CD14-positive monocyte (primary cell): Measurements from ENCODE around the gene ZNF638. TPM values are rescaled to one million over a fixed set of nuclear protein-coding genes. Genes with fewer than 3 reads are reported as not detected.

Experiments used
- DNase-seq, 3 donors: peaks; one replicate each; pipeline ENCODE4 v3.0.0-alpha.2; 2011 to 2022
- H2AFZ ChIP-seq: 2 replicates; pipeline ENCODE4 v1.6.0; 2012; ENCODE audit warnings: mild to moderate bottlenecking, low read depth, low read length, inconsistent platforms; ENCODE audit not compliant: insufficient read depth, poor library complexity, severe bottlenecking
- H3K27ac ChIP-seq, 2 donors: 1 replicate in 1 of 2; 2 replicates in 1 of 2; pipeline ENCODE4 v1.5.1; 2012 to 2013; ENCODE audit warnings: low read length in 2 of 2, control low read depth in 1 of 2, inconsistent platforms in 1 of 2, low read depth in 1 of 2, mild to moderate bottlenecking in 1 of 2
- H3K27me3 ChIP-seq, 2 donors: one replicate each; pipeline versions ENCODE4 v1.6.0 to v1.6.1; 2011 to 2013; ENCODE audit warnings: low read length in 2 of 2; ENCODE audit not compliant: control insufficient read depth in 2 of 2, insufficient read depth in 2 of 2
- H3K36me3 ChIP-seq, 2 donors: replicated peaks in 1 of 2; 1 replicate in 1 of 2; 2 replicates in 1 of 2; pipeline versions ENCODE4 v1.5.1 to v1.6.1; 2012 to 2013; ENCODE audit warnings: low read length in 2 of 2, control low read depth in 1 of 2, inconsistent platforms in 1 of 2, mild to moderate bottlenecking in 1 of 2; ENCODE audit not compliant: insufficient read depth in 2 of 2, control insufficient read depth in 1 of 2
- H3K4me1 ChIP-seq, 2 donors: 1 replicate in 1 of 2; 2 replicates in 1 of 2; pipeline versions ENCODE4 v1.5.1 to v1.6.1; 2012 to 2013; ENCODE audit warnings: low read length in 2 of 2, control low read depth in 1 of 2, inconsistent platforms in 1 of 2, mild to moderate bottlenecking in 1 of 2, moderate library complexity in 1 of 2; ENCODE audit not compliant: insufficient read depth in 2 of 2, control insufficient read depth in 1 of 2
- H3K4me2 ChIP-seq: replicated peaks from 2 replicates; pipeline ENCODE3; 2012; ENCODE audit warnings: low read length, moderate library complexity, mild to moderate bottlenecking; ENCODE audit not compliant: poor library complexity, severe bottlenecking; ENCODE audit errors: extremely low read depth
- H3K4me3 ChIP-seq, 3 experiments: fragments of 200-600 bp in 1 of 3; sonication (generic) in 1 of 3; replicated peaks in 1 of 3; 1 replicate in 2 of 3; 2 replicates in 1 of 3; pipeline ENCODE4 v1.5.1; 2011 to 2013; ENCODE audit warnings: low read length in 3 of 3, mild to moderate bottlenecking in 3 of 3, control low read depth in 2 of 3, low read depth in 2 of 3, inconsistent platforms in 1 of 3, moderate library complexity in 1 of 3
- H3K79me2 ChIP-seq: 2 replicates; pipeline ENCODE4 v1.6.0; 2012; ENCODE audit warnings: mild to moderate bottlenecking, control low read depth, inconsistent platforms, low read length, moderate library complexity; ENCODE audit not compliant: insufficient read depth
- H3K9ac ChIP-seq: 2 replicates; pipeline ENCODE4 v1.6.0; 2017; ENCODE audit warnings: low read length, mild to moderate bottlenecking; ENCODE audit not compliant: insufficient read depth, poor library complexity, severe bottlenecking
- H3K9me3 ChIP-seq, 2 donors: replicated peaks in 1 of 2; 1 replicate in 1 of 2; 2 replicates in 1 of 2; pipeline versions ENCODE4 v1.5.1 to v1.6.1; 2012 to 2013; ENCODE audit warnings: low read length in 2 of 2, control low read depth in 1 of 2; ENCODE audit not compliant: control insufficient read depth in 1 of 2, insufficient read depth in 1 of 2
- H4K20me1 ChIP-seq: 2 replicates; pipeline ENCODE4 v1.6.0; 2012; ENCODE audit warnings: mild to moderate bottlenecking, low read length, control low read depth, moderate library complexity; ENCODE audit not compliant: insufficient read depth
- H3K27ac Mint-ChIP-seq, 7 donors: one replicate each; pipeline ENCODE4 v1.8.0; 2020; ENCODE audit warnings: mild to moderate bottlenecking in 7 of 7, mixed read lengths in 7 of 7, moderate library complexity in 6 of 7, inconsistent platforms in 2 of 7
- H3K27me3 Mint-ChIP-seq, 3 donors: one replicate each; pipeline ENCODE4 v1.8.0; 2021 to 2022; ENCODE audit warnings: low read depth in 3 of 3, mild to moderate bottlenecking in 3 of 3, mixed read lengths in 3 of 3, moderate library complexity in 3 of 3, inconsistent platforms in 1 of 3
- H3K36me3 Mint-ChIP-seq, 2 donors: one replicate each; pipeline ENCODE4 v1.8.0; 2020; ENCODE audit warnings: mixed read lengths in 2 of 2, inconsistent platforms in 1 of 2, mild to moderate bottlenecking in 1 of 2
- H3K4me1 Mint-ChIP-seq: one replicate; pipeline ENCODE4 v1.8.0; 2020; ENCODE audit warnings: mild to moderate bottlenecking, mixed read lengths
- H3K4me3 Mint-ChIP-seq, 2 donors: one replicate each; pipeline ENCODE4 v1.8.0; 2020; ENCODE audit warnings: mild to moderate bottlenecking in 2 of 2, mixed read lengths in 2 of 2, moderate library complexity in 1 of 2
- H3K9me3 Mint-ChIP-seq, 7 donors: one replicate each; pipeline ENCODE4 v1.8.0; 2020 to 2022; ENCODE audit warnings: mixed read lengths in 7 of 7, mild to moderate bottlenecking in 6 of 7, moderate library complexity in 6 of 7, inconsistent platforms in 2 of 7
- WGBS: methylation state at CpG from one replicate; pipeline ENCODE4 v1.1.5; 2013; ENCODE audit warnings: missing lambda C conversion rate; ENCODE audit not compliant: insufficient coverage; 5-methylcytosine and 5-hydroxymethylcytosine counted together
- intact Hi-C, 2 donors: fragments of 100-400 bp; cut with micrococcal nuclease; formaldehyde crosslinking; loops; one replicate each; pipeline versions ENCODE4 v1.15.0 to v1.15.1; 2023
- polyA plus RNA-seq, 3 donors: library from polyadenylated mRNA; depleted of rRNA in 1 of 3; unstranded in 2 of 3; stranded (reverse) in 1 of 3; fragments of 300-500 nt in 2 of 3; fragments of >200 nt in 1 of 3; fragmentation: Illumina TruSeq in 2 of 3; gene quantifications; 1 replicate in 2 of 3; 2 replicates in 1 of 3; pipeline ENCODE4 v1.2.3, GENCODE V29; 2012 to 2021
- TF ChIP-seq, protein P1 (sequence below): fragments of 200-600 bp; IDR thresholded peaks from one replicate; pipeline ENCODE4 v1.8.0; 2022; ENCODE audit warnings: antibody characterized with exemption, mild to moderate bottlenecking

The ZNF638 gene
- polyA plus RNA-seq, 3 donors, result 19.1 to 64.6 (median 22.4) TPM

DNA sequence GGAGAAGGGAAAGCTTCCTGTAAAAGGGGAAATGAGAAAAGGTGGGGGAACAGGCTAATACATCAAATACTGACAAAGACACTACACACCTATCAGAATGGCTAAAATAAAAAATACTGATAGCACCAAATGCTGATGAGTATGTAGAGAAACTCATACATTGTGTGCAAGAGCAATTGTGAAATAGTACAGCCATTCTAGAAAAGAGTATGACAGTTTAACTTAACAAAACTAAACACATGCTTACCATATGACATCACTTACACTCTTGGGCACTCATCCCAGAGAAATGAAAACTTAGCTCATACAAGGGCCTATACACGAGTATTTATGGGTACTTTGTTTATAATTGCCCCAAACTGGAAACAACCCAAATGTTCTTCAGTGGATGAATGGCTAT is 53.4 kb downstream of the ZNF638 start:
- Histone ChIP-seq H3K27ac (no peak overlapping the region), H4K20me1 (peaks cover 23% of the 10 kb centered on the region), H3K79me2 (no peaks in the 10 kb centered on the region), H3K27me3 (no peaks in the 10 kb centered on the region), H3K36me3 (peaks cover 90 to 99% of the 10 kb centered on the region in 2 donors), H3K9me3 (no peaks in the 10 kb centered on the region), H2AFZ (no peak overlapping the region), H3K4me2 (no peak overlapping the region), H3K4me1 (no peaks in the 10 kb centered on the region), H3K4me3 (no peak overlapping the region), H3K9ac (no peak overlapping the region)
- DNase-seq, result no peak
- H3K4me1 Mint-ChIP-seq, result no peaks in the 10 kb centered on the region
- peaks cover 0 to 4% (median 0%) of the 10 kb centered on the region in 7 donors for H3K9me3 Mint-ChIP-seq
- no peak overlapping the region for H3K27ac Mint-ChIP-seq
- intact Hi-C loops, result no loop called here
- TF ChIP-seq, protein P1, sequence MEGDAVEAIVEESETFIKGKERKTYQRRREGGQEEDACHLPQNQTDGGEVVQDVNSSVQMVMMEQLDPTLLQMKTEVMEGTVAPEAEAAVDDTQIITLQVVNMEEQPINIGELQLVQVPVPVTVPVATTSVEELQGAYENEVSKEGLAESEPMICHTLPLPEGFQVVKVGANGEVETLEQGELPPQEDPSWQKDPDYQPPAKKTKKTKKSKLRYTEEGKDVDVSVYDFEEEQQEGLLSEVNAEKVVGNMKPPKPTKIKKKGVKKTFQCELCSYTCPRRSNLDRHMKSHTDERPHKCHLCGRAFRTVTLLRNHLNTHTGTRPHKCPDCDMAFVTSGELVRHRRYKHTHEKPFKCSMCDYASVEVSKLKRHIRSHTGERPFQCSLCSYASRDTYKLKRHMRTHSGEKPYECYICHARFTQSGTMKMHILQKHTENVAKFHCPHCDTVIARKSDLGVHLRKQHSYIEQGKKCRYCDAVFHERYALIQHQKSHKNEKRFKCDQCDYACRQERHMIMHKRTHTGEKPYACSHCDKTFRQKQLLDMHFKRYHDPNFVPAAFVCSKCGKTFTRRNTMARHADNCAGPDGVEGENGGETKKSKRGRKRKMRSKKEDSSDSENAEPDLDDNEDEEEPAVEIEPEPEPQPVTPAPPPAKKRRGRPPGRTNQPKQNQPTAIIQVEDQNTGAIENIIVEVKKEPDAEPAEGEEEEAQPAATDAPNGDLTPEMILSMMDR, result no peak
- H3K36me3 Mint-ChIP-seq, result peaks cover 73 to 90% of the 10 kb centered on the region in 2 donors
- WGBS, result no CpG with 5 or more reads among the region's 1 CpG
- no peak overlapping the region for H3K4me3 Mint-ChIP-seq
- H3K27me3 Mint-ChIP-seq, result peaks cover 0 to 2% (median 0%) of the 10 kb centered on the region in 3 donors

- H3K27me3 Mint-ChIP-seq, result peaks cover 0 to 2% (median 0%) of the 10 kb centered on the region in 3 donors
- no peak for DNase-seq
- Histone ChIP-seq H3K4me3 (no peak overlapping the region), H3K4me1 (no peaks in the 10 kb centered on the region), H3K9me3 (no peaks in the 10 kb centered on the region), H2AFZ (no peak overlapping the region), H3K4me2 (no peak overlapping the region), H3K27me3 (no peaks in the 10 kb centered on the region), H4K20me1 (peaks cover 23% of the 10 kb centered on the region), H3K79me2 (no peaks in the 10 kb centered on the region), H3K9ac (no peak overlapping the region), H3K27ac (no peak overlapping the region), H3K36me3 (peaks cover 65 to 97% of the 10 kb centered on the region in 2 donors)
- intact Hi-C loops, result no loop called here
- H3K9me3 Mint-ChIP-seq, result peaks cover 0 to 4% (median 0%) of the 10 kb centered on the region in 7 donors
- H3K36me3 Mint-ChIP-seq, result peaks cover 65 to 87% of the 10 kb centered on the region in 2 donors
- H3K27ac Mint-ChIP-seq, result no peak overlapping the region
- TF ChIP-seq, protein P1, result no peak
- WGBS, result 99% methylated on average over 16 of the region's 16 CpGs
- H3K4me3 Mint-ChIP-seq, result no peak overlapping the region
- no peaks in the 10 kb centered on the region for H3K4me1 Mint-ChIP-seq
Measured at GRCh38 chr2:71388214-71388613, 56.6 kb downstream of the ZNF638 start.
